Stimulated activated CD8-positive, alpha-beta memory T cell treated with anti-CD3 and anti-CD28 coated beads, Interleukin-7, amount 100 ng/mL, for 4 hours (primary cell): ENCODE measurements around the gene RNF223.
A peak's percentile ranks its signal among the peaks of the same experiment; 100 is the strongest.

Source experiments
- DNase-seq, 2 donors: peaks; one replicate each; pipeline ENCODE4 v3.0.0-alpha.2; 2020; ENCODE audit warnings: low read depth in 2 of 2

The RNF223 gene

GRCh38 chr1:1073743-1074587 lies at the start of gene RNF223:
RNF223 (minus strand) TSS chr1:1074306; CDS start chr1:1072566, 1,740 bp downstream.
- no peak for DNase-seq

DNA sequence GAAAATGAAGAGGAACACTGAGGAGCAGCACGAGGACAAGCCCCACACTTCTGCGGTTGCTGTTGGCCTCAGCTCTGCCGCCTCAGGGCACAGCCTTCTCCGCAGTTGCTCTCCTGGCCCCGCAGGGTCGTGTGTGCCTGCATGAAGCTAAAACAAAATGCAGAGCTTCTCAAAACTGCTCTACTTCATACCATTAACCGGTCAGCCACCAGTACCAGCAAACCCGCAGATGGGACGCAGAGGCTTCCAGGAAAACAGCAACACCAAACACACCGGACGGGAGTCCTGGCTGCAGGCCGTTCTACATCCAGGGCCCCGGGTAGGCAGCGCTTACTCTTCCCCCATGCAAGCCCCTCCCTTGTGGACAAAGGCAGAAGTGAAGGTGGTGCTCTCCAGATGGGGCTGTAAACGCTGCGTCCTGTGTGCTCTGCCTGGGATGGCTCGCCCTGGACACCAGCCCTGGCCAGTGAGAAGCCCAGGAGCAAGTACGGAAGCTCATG lies 48.9 kb upstream of the RNF223 start:
- no peak for DNase-seq

DNA sequence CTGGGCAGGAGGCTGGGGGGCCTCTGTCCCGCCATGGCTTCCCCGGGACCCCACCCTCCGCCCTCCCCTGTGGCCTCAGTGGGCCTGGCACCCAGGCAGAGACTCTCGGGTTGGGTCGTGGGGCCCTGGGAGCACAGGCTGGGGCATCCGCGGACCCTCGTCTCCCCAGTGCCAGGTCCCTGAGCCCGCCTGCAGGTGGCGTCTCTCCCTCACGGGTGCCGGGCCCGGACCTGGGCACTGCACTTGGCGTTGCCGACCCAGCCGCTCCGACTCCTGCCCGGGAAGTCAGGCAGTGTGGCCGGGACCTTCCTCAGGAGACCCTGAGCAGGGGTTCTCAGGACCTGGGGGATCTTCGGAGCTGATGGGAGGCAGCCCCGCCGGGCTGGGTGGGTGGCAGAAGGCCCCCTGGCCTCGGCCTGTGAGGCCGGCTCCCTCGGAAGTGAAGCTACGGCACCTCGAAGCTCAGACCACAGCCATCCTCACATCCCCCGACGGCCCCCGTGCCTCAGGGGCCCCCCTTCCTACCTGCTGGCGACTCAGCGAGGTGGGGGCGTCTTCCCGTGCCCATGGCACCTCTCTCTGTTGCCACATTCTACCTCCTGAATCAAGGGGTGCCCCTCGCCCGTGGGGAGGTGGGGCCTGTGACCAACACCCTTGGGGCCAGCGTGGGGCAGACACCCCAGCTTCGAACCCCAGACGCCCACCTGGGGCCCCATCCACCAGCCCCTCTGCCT lies 48.1 kb upstream of the RNF223 start:
- peak; percentile 68 to 75 for DNase-seq

- no peak for DNase-seq
Measured at GRCh38 chr1:1121611-1122077, 47.5 kb upstream of the RNF223 start.

- no peak for DNase-seq
Measured at GRCh38 chr1:1120866-1121591, 46.9 kb upstream of the RNF223 start.

GRCh38 chr1:1120096-1120495 lies 46.0 kb upstream of the RNF223 start:
- DNase-seq: no peak

DNA sequence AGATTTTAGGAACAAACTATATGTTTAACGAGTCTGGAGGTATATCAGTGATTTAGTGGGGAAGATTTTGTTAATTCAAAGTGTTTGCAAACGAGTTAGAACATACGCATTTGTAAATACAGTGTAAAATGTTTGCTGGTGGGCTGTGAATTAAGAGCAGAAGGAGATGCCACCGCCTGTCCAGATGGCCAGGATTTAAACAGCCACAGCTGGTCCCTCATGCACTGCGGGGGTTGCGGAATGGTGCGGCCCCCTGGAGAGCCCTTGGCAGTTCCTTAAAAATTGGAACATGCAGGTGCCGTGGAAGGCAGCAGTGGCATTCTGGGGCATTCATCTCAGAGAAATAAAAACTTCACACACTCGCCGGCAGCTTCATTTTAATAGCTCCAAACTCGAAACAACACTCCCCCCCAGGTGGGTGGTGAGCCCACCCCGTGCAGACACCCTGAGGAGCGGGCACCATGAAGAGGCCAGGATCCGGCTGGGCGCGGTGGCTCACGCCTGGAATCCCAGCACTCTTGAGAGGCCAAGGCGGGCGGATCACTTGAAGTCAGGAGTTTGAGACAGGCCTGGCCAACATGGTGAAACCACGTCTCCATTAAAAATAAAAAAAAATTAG lies 45.3 kb upstream of the RNF223 start:
- no peak for DNase-seq

DNA sequence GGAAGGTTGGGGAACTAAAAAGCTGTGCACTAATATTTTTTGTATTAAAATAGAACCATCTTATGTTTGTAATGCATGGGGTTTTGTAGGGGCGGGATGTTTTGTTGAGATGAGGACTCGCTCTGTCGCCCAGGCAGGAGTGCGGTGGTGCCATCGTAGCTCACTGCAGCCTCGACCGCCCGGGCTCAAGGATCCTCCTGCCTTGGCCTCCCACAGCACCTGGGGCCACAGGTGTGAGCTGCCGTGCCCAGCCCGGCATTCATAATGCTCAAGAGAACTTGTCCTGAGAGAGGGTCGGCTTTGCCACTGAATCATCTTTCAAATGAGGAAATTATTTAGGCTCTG lies 44.7 kb upstream of the RNF223 start:
- no peak for DNase-seq

GRCh38 chr1:1118011-1118875 lies 44.1 kb upstream of the RNF223 start:
- no peak for DNase-seq

GRCh38 chr1:1117469-1117831 lies 43.3 kb upstream of the RNF223 start:
- DNase-seq: no peak

- DNase-seq: peak in 1 of 2 donors; percentile 34
Measured at GRCh38 chr1:1116701-1117468, 42.8 kb upstream of the RNF223 start.

DNA sequence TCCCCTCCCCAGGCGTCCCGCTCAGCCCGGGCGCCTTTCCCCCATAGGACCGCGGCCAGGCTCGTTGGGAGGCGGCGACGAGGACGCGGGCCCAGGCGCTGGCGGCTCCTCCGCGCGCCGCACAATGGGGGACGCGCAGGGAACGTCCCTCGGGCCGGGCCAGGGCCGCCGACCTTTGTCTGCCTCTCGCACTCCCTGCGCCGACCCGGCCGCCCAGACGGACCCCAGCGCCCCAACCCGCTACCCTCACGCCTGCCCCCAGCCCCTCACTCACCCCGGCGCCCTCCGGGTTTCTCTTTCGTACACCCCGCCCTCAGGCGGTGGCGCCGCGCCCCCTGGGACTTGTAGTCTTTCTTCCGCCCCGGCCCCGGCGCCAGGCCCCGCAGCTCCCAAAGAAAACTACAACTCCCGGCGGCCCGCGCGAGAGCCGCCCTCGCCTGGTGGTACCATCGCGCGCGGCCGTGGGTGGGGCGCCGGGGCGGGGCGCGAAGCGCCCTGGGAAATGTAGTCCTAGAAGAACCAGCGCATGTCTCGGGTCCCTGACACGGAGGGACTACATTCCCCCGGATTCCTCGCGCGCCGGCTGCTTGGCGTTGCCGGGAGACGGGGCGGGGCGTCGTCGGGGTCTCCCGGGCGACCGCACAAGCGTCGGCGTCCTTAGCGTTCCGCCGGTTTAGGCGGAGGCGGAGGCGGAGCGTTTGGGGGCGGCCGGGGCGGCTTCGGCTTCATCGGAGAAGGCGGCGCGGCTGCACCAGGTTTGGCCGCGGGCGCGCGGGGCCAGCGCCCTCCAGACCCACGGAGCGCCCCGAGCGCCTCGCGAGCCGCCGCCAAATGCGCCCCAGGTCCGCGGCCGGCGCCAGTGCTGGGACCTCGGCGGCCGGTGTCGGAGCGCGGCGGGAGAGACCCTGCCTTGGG lies 41.9 kb upstream of the RNF223 start, which contains the start of gene C1orf159:
Gene C1orf159 (minus strand): TSS at position 304 of the 915 bp plus-strand sequence. CDS start 24,546 bp downstream, outside the sequence.
- peak; percentile 97 to 99 for DNase-seq

- no peak for DNase-seq
Measured at GRCh38 chr1:1115136-1115785, 41.2 kb upstream of the RNF223 start.

GRCh38 chr1:1114431-1114830 lies 40.3 kb upstream of the RNF223 start:
- no peak for DNase-seq

DNA sequence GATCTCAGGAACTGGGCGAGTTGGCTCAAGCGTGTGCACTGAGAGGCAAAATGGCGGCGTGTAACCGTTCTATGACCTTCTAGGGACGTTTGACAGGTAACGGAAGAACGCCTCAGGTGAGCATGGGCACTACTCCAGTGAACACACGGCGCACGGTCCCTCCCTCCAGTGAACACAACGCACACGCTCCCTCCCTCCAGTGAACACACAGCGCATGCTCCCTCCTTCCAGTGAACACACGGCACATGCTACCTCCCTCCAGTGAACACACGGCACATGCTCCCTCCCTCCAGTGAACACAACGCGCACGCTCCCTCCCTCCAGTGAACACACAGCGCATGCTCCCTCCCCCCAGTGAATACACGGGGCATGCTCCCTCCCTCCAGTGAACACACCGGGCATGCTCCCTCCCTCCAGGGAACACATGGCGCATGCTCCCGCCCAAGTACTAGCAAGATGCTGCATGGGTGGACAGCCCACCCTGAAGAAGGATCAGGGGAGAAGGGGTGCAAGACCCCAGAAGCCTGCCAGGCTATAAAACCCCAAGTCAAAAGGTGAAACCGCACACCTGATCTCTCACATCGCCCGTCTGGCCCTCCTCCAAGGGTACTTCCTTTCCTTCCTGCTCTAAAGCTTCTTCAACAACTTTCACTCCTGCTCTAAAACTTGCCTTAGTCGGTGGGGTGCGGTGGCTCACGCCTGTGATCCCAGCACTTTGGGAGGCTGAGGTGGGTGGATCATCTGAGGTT lies 38.3 kb upstream of the RNF223 start:
- DNase-seq: no peak

GRCh38 chr1:1111516-1112236 lies 37.6 kb upstream of the RNF223 start:
- DNase-seq: no peak

DNA sequence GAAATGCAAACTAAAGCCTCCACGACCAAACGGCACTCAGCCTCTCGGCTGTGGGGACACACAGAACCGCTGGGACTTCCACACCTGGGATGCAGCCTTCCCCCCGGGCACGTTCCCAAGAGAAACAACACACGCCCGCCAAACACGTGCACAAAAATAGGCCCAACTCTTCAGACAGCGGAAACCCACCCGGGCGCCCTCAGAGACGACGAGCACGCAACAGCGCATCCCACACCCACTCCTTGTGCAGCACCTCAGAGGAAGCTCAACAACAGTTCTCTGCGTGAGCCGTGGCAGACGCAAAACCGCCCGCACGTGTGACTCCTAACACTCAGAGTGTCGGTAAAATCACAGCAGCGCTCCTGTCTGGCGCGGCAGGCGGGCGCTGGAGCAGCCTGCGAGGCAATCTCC lies 36.5 kb upstream of the RNF223 start:
- no peak for DNase-seq
